Non-pigmented ciliary epithelial cell (primary cell): ENCODE measurements around the gene SOAT1.
"Not testable (repeated sequence)": the region's sequence is repeated elsewhere in the genome, so short reads cannot be mapped to it uniquely, and the experiment has no call there.

Experiments used
- DNase-seq: peaks from one replicate; pipeline ENCODE4 v3.0.0-alpha.2; 2010; ENCODE audit warnings: low read depth

Gene SOAT1

DNA sequence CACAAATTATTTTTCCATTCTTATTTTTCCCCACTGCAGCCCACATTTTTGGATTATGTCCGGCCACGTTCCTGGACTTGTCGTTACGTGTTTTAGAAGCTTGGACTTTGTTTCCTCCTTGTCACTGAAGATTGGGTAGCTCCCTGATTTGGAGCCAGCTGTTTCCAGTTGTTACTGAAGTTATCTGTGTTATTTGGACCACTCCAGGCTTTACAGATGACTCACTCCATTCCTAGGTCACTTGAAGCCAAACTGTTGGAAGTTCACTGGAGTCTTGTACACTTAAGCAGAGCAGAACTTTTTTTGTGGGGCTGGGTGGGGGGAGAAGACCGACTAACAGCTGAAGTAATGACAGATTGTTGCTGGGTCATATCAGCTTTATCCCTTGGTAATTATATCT lies 59.9 kb downstream of the SOAT1 start:
- no peak for DNase-seq

GRCh38 chr1:179361631-179362030 lies 68.0 kb downstream of the SOAT1 start:
- not testable (repeated sequence) for DNase-seq

DNA sequence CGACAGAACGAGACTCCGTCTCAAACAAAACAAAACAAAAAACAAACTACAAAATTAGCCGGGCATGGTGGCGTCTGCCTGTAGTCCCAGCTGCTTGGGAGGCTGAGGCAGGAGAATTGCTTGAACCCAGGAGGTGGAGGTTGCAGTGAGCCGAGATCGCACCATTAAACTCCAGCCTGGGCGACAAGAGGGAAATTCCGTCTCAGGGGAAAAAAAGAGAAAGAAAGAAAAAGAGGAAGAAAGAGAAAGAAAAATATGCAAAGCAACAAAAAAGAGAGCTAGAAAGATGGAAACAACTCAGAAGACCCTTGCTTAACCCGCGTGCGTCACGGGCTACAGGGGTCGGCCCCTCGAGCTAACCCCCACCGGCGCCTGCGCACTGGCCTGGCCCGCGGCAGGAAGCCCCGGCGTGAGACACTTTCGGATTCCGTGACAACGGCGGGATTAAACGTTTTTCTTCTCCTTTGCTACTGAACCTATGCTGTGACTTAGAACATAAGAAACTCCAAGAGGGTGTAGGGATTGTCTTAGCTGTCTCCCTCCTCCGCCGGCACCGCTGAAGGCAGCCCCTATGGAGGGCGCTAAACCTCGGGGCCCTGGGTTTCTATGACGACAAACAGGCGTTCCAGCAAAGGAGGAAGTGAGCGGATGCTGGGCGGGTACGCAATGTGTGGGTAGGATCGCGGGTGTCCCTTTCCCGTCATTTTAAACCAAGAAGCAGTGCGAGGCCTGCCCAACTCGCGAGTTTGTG lies 71.9 kb downstream of the SOAT1 start, which contains the start of gene AXDND1:
TSS of gene AXDND1 (plus strand) at position 630 of the 751 bp plus-strand sequence. CDS start 539 bp downstream, outside the sequence.
- no peak for DNase-seq

DNA sequence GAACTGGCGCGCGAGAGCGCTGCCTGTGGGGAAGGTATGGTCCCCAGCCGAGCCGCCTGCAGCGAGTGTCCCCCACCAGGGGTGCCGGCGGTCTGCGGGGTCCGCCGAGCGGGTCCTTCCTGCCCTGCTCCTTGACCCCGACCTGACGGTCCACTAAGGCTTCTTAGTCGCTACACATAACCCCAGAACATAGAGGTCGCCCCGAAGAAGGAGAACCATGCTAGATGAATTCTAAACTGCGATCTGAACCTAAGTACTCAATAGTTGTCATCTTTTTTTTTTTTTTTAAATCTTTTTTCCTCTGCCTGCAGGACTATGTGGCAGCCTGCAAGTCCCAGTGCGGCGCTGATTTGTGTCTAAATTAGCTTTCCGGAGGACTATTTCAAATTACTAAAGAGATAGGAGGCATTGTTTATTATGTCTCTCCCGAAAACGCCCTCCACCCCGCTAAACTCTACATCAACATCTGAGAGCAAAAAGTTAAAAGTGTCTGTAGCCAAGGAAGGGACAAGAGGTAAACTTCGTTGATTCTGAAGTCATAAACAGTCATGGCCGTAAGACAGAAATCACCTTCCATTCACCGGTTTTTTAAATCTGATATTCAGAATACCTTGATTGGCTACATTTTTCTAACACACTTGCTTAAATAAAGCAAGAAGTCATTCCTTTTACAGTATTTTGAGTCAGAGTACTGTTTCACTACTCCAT lies 72.7 kb downstream of the SOAT1 start:
- DNase-seq, result no peak

- no peak for DNase-seq
Observed at GRCh38 chr1:179369751-179370341, 76.2 kb downstream of the SOAT1 start.

DNA sequence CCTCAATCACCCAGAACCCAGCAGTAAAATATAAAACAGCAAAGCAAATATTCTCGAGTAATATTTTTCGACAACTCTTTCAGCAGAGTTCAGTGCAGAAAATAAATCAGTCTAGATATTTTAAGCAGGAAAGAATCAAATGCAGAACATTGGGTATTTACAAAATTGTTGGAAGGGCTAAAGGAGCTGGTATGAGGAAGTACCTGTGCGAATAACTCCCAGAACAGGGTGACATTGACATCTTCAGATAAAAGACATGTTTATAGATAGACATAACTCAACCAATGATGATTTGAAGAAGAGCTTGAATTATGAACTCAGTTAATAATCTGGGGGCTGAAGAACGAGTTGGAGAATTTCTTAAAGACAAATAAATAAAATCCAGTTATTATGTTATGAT lies 78.6 kb downstream of the SOAT1 start:
- no peak for DNase-seq

DNA sequence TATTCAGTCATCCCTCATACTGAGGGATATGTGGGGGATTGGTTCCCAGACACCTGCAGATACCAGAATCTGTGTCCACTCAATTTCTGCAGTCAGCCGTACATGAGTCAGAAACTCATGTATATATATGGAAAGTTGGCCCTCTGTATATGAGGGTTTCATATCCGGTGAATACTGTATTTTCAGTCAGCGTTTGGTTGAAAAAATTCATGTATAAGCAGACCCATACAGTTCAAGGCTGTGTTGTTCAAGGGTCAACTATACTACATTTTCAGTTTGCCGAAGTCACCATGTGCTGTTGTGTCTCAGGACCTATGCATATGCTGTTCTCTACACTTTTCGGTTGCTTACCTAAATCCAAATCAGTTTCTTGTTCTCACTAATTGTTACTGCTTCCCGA lies 82.6 kb downstream of the SOAT1 start:
- no peak for DNase-seq

DNA sequence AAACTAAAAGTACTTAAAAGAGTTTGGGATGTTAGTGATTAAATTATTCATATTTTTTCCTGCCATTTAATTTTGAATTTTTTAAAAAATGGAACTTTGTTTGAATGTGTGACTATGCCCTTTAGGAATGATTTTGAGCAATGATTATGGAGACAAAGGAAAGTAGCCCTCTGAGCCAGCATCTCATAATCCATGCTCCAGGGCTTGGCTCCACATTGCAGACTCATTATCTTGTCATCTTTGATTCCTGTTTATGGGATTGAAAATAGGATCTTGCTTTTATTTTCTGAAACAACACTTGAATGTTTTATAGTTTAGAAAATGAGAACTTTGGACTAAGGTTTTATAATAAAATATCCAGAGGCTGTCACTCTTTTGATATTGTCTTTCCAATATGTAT lies 86.7 kb downstream of the SOAT1 start:
- no peak for DNase-seq

DNA sequence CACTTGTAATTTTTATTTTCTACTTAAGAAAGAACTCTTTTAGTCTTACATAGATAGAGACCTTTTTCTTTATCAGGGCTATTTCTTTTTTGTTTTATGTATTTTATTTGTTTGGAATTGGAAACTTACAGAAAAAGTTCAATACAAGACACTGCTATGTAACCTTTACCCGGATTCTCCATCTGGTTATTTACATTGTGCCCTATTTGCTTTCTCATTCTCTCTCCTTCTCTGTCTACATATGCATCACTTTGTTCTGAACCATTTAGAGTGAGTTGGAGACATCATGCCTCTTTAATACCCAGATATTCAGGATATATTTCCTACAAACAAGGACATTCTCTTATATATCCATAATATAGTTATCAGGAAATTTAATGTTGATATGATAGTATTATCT lies 90.4 kb downstream of the SOAT1 start:
- DNase-seq, result no peak

DNA sequence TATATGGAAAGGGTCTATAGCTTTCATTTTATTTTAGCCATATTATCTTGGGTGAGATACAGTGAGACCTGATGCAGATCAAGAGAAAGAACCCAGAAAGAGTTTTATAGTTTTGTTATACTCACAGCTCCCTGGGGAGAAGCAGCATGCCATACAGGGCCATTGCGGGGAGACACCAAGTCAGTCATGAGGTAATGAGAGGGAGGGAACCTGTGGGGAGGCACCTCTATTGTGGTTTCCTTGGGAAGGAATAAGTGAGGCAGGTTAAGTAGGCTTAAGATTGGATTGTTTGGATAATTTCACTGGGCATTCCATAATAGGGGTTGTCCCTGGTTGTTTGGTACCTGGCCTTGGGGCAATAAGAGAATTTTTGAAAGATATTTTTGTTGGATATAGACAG lies 91.9 kb downstream of the SOAT1 start:
- no peak for DNase-seq

GRCh38 chr1:179393721-179394120 lies 100.1 kb downstream of the SOAT1 start:
- DNase-seq, result no peak

DNA sequence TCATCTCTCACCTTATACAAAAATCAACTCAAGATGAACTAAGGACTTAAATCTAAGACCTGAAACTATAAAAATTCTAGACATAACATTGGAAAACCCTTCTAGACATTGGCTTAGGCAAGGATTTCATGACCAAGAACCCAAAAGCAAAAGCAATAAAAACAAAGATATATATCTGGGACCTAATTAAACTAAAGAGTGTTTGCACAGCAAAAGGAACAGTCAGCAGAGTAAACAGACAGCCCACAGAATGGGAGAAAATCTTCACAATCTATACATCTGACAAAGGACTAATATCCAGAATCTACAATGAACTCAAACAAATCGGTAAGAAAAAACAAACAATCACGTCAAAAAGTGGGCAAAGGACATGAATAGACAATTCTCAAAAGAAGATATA lies 105.8 kb downstream of the SOAT1 start:
- not testable (repeated sequence) for DNase-seq
